ENCODE data around the gene HP1BP3.

HP1BP3 gene

DNA sequence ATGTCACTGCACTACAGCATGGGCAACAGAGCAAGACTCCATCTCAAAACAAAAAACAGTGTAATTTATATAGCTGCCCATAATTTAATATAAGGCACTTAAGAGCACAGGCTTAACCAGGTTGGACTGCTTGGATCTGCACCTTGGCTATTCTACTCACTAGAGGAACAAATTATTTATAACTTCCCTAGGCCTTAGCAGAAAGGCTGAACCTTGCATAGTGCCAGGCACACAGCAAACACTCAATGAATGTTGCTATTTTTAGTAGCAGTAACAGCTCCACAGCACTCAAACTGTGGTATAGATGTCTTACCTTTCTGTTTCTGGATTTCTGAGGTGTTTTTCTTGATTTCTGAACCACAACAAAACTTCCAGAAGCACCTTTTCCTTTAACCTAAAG, 19.8 kb downstream of the HP1BP3 start:
- no peak for DNase-seq (ENCODE audit: low spot score)

DNA sequence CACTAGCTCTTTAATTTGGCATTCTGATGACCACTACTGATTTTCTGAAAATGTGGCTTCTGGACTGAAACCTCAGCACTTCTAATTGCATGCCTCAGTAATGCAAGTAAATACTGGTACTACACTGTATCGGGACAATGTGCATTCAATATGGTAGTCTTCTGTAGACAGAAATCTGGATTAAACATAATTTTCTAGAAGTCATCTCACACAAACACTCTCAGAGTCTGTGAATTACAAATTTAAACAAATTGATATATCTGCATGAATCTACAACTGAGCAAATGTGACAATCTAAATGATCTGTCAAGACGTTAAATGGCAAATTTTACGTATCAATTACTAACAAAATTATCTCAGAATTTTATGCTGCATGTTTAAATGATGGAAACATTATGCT, 23.7 kb downstream of the HP1BP3 start:
- DNase-seq (ENCODE audit: low spot score), result no peak

DNA sequence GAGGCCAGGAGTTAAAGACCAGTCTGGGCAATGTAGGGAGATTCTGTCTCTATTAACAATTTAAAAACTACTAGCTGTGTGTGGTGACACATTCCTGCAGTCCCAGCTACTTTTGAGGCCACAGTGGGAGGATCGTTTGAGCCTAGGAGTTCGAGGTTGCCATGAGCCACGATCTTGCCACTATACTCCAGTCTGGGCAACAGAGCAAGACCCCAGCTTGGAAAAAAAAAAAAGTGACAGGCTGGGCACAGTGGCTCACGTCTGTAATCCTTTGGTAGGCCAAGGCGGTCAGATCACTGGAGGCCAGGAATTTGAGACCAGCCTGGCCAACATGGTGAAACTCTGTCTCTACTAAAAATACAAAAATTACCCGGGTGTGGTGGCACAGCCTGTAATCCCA, 26.8 kb downstream of the HP1BP3 start:
- no peak for DNase-seq (ENCODE audit: low spot score)

DNA sequence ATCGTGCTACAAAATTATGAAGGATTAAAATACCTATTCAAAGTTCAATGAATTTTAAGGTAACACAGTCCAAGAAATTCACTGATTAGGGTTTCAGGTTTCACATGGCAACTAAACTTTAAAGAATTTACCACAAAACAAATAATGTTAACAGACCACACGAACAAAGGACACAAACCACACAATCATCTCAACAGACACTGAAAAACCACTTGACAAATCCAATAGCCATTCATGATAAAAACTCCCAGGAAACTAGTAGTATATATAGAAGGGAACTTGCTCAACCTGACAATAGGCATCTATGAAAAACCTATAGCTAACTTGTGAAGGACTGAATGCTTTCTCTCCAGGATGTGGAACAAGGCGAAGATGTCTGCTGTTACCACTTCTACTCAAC, 33.5 kb downstream of the HP1BP3 start:
- no peak for DNase-seq (ENCODE audit: low spot score)

DNA sequence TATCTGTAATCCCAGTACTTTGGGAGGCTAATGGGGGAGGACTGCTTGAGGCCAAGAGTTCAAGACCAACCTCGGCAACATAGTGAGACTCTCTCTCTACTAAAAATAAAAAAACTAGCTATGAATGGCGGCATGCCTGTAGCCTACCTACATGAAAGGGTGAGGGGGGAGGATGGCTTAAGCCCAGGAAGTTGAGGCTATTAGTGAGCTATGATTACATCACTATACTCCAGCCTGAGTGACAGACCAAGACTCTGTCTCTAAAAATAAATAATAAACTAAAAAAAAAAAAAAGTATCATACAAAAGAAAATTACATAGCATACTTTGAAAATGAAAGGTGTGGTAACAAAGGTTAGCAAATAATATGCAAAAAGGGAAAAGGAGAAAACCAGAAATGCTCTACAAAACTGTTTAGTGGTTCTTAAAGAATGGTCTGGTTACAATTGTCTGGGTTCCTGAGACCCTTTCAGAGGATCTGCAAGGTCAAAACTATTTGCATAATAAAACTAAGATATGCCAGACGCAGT, 35.6 kb downstream of the HP1BP3 start:
- no peak for DNase-seq (ENCODE audit: low spot score)

DNA sequence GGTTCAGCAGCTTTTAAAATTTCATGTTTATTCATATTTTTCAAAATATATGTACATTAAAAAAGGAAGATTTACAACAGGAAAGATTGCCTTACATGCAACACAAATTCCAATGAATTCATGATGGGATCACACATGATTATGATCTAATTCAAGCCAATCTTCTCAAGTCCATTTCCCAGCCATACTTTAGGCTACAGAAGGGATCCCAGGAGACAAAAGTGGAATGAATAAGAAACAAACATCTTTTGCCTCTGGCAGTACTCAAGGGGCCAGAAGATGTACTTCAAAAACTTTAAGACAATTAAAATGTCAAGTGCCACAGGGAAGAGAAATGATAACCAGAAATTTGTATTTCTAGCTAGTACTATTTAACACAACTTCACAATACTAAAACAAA, 44.4 kb downstream of the HP1BP3 start:
- no peak for DNase-seq (ENCODE audit: low spot score)

DNA sequence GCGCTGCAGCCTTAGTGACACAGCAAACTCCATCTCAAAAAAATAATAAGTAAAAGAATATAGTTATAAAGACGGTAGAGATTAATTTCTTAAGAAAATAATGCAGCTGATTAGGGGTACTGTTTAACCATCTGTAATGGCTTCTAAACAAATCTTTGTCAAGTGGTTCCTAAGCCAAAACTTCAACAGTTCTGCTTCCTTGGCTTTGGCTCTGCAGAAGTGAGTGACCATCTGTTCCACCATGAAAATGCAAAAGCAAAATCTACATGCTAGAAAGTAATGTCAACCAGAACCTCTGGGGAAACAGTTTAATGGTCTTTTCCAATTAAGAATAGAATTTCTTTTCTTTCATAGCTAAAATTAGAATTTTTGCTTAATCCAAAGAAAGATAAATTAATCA, 46.3 kb downstream of the HP1BP3 start:
- DNase-seq (ENCODE audit: low spot score), result no peak

DNA sequence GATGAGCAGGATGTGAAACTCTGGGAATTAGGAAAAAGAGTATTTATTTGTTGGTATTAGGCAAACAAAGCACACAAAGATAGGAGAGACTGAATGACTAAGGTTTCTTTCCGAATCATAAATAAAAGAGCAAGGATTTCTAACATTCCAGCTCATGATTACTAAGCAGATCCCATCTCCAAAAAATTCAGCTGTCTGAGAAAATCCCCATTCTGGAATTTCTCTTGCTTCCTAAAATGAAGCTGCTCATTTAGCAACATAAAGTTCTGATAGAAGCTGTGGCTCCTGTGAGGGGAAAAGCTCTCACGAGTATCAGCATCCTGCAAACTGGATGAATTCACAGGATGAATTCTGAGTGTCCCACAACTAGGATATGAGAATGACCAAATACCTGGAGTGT, 47.9 kb downstream of the HP1BP3 start:
- peak; percentile 78 for DNase-seq (ENCODE audit: low spot score)

DNA sequence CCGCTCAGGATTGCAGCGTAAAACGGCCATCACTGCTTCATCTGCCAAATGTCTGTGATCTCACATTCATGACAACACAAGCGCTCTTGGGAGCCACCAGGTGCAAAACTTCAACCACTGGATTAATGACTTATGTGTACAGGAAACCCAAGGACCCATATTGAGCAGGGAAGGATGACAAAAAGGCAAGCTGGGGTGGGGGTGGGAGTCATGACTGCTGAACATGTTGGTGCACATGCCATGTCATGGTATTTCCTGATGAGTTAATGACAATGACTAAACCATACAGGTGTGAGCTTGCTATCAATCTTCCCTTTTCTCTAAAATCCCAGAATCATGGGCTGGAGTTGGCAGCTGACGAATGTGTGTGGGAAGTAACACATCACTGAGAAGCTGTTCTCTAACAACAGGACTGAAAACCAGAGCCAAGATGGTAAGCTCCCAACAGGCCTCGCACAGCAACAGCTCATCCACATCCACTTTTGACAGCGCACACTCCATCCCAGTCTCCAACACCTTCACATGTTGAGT, 51.5 kb downstream of the HP1BP3 start:
- DNase-seq (ENCODE audit: low spot score), result no peak

DNA sequence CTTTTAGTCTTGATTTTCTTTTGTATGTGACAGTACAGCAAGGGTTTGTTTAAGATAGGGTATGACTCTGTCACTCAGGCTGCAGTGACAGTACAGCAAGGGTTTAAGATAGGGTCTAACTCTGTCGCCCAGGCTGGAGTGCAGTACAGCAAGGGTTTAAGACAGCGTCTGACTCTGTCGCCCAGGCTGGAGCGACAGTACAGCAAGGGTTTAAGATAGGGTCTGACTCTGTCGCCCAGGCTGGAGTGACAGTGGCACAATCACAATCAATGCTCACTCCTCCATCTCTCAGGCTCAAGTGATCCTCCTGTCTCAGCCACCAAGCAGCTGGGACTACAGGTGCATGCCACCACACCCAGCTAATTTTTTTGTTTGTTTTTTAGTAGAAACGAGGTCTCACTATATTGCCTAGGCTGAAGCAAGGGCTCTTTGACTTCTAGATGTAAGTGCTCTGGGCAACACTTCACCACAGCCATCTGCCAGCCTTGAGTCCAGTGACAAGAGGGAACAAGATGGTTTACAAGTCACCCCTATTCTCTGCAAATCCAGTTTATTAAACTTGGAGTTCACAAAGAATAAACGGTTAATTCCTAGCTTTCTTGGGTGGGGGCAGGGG, 53.6 kb downstream of the HP1BP3 start:
- no peak for DNase-seq (ENCODE audit: low spot score)

DNA sequence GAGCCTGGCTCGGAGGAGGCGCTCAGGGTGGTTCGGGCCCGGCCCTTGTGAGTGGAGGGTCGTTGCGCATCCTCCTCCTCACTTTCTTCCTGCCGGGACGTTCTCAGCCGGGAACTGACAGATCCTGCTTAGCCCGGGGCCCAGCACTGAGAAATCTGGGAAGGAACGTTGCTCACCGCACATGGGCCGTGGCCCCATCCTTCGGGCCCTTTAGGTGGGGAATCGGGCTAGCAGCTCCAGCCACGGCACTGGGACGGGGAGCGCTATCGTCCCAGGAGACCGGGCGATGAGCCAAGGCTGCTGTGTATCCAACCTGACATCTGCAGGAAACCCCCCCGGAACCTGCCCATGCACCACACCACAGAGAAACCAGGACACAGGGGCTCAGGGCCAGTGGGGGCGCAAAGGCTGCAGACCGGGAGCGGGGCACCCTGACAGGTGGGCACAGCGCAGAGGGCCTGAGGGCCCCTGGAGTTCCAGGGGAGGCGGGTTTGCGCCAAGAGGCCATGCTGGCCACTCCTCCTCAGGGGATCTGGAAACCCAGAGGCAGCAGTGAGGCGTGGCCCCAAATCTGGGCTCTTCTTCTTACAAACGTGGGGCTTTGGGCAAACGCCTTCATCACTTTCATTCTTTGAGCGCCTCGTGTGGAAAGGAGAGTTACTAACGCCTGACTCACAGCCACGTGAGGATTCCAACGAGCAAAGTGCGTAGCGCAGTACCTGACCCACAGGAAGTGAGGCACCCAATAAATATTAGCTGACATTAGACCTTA, 54.3 kb downstream of the HP1BP3 start, which contains the start of gene SH2D5:
TSS of gene SH2D5 (minus strand) at position 116 of the 772 bp plus-strand sequence. CDS start 4,659 bp downstream, outside the sequence.
- peak; percentile 91 for DNase-seq (ENCODE audit: low spot score)

DNA sequence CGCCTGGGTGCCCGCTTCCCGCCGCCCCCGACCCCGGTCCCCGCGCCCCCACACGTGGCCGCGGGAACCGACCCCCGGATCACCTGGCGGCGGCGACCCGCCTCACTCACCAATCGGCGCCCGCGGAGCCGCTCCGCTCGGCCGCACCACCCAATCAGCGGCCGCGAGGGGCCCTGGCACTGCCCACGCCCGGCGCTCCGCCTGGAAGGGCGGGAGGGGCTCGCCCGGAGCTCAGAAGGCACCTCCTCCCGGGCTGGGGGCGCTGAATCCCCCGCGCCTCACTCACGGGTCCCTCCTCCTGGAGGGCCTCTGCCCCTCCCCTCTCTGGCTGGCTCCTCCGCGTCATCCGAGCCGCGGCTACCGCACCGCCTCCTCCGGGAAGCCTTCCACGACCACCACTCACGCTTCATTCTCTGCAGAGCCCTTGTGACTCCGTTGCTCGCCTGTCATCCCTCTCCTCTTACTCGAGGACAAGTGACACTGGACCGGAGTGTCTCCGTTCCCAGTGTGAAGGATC, 55.0 kb downstream of the HP1BP3 start:
- DNase-seq (ENCODE audit: low spot score), result peak; percentile 95

DNA sequence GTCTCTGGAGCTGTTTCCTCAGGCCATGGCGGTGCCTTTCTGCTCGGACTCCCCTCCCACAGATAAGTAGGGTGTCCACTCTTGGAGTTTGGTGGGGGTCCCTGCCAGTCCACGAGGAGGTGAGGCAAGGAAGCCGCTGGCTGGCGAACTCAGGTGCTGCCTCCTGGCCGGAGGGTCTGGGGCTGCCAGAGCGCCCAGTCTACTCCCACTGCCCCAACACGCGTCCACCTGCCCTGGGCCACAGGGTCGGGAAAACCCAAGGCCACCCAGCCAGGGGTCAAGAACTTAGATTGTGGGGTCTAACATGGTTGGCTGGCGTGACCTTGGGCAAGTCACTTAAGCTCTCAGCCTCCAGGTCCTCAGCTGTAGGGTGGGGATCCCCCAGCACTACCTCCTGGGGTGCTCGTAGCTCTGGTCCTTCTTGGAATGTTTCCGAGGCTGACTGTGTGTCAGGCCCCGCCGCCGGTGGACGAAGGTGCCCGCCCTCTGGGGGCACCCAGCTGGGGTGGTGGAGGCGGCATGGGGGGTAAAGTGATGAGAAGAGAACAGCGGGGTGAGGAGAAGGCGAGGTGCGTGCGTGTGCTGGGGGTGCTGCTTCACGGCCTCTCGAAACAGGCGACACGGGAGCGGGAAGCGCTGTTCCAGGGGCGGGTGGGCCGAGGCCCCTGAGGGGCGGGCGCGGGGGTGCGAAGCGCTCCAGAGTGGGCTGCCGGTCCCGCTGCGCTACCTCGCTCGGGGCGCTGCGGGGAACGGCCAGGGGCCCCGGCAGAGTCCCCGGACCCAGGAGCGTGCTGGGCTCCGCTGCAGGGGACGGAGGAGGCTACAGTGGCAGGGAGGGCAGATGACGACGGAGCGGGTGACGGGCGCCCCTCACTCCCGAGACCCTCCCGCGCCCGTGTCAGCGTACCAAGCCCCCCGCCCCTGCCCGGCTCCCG, 55.8 kb downstream of the HP1BP3 start:
- DNase-seq (ENCODE audit: low spot score), result peak; percentile 51

DNA sequence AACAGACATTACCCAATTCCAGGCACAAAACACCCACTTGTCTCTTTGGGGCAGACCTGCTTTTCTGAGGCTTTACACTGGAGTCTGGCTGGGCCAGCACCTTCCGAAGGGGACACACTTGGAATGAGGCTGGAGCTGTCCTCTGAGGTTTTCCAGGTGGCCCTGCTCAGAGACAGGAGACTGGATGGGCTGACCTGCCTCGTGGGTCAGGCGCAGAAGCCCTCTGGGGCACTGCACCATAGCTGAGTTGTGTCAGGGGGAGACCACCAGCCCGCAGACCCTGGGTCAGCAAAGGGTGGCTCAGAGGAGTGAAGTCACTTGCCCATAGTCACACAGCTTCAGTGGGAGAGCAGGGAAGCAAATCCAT, 56.4 kb downstream of the HP1BP3 start:
- no peak for DNase-seq (ENCODE audit: low spot score)

DNA sequence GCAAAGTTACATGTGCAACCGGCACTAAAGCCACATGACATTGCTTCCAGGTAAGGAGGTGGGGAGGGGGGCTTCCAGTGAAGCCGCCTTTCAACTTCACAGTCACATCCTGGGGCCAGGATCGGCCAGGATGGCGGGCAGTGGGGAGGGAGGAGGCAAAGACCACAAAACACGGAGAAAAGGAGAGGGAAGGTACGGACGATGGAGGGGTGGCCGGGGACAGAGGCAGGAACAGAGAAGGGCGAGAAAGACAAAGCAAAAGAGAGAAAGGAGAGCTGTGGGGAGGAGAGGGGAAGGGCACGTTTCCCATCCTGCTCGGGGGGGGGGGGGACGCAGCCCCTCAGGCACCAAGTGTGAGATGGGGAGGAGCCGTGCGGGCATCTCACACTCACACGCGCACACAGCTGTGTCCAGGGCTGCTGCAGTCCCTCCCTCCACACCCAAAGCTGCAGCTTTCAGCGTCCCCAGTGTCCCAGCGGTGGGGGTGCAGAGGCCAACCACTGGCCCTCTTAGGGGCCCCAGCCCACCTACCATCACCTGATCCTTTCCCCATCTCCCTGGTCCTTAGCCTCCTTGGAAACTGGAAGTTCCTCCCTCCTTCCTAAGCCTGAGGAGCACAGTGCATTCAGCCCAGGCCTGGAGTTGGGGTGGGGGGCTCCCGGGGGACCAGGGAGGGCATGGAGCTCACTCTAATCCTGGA, 57.0 kb downstream of the HP1BP3 start:
- no peak for DNase-seq (ENCODE audit: low spot score)

DNA sequence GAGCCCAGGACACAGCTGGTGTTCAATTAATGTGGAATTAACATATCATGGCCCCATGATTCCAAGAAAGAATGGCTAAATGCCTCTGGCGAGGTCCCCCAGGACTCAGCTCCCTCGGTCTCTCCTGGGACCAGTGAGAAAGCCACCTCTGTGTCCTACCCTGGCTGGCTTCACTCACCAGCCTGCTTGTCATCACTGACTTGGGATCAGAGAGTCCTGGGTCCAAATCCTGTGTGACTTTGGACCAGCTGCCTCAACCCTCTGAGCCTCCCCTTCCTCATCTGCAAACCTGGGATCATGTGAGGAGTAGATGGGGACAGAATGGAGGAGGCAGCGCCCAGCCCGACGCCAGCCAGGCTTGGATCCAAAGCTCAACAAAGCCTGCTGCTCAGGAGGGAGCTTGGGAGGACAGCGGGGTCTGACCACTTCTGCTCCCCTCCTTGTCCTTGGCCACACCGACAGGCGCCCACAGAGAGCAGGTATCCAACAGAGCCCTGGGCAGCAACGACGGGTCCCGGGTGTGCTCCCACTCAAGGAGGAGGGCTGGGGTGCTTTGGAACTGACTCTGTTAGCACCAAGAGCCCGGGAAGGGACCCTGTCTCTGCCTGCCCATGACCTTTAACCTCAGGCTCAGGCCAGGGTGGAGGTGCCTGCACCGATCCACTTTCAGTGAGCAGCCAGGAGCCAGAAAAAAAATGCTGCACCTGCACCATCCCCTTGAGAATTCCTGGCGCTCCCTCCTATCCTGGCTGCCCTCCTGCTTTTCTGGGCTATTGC, 57.8 kb downstream of the HP1BP3 start:
- no peak for DNase-seq (ENCODE audit: low spot score)

DNA sequence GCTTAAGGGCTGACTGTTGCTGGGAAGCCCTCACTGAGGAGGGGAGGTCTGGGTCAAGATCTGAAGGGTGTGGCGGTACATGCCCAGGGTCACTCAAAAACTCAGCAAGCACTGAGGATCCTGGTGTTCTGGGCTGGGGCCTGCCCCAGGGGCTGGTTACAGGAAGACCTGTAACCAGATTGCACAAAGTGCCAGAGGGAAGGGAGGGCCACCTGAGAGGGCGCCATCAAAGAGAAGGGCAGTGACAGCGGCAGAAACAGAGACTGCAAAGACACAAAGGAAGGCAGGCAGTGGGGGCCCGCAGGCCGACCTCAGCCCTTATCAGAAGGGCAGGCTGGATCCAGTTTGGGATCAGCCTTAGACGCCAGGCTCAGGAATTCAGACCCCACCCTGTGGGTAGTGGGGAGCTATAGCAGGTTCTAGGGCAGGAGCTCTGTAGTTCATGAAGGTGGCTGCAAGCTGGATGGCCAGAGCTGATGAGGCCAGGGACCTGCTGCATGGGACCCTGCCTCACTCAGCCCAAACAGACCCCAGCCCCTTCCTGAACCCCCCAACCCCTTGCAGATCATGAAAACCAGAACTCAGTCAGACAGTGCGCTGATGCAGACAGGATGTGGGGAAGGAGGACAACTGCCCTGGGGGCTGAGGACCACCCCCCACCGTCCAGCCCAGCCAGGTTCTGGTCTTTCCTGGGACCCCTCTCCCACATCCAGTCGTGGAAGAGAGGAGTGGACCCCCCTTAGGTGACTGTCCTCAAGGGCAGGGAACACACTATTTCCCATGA, 58.5 kb downstream of the HP1BP3 start:
- no peak for DNase-seq (ENCODE audit: low spot score)

DNA sequence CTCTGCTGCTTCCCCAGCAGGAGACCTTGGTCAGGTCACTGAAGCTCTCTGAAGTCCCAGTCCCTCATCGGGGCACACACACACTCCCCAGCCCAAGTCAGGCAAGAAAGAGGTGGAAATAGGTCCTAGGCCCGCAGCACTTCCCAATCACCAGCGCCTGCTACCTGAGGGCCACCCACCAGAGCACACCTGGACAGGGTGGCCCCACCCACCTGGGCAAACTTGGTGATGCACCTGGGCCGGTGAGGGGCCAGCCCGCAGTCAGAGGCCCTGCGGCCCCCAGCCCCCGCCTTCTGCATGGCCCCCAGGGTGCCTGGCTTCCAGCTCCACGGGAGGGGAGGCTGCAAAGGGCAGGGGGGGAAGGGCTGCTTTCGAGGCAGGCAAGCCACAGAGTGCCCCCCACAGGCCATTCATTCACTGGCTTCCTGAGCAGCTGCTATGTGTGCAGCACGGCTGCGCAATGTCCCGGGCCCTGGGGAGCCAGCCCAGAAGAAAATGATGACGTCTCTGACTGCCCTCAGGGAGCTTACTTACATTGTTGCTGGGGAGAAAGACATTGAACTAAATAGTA, 59.3 kb downstream of the HP1BP3 start:
- DNase-seq (ENCODE audit: low spot score), result no peak
